HK-2 (cell line): ENCODE measurements around the gene MTF2.
"Not testable (repeated sequence)": the region's sequence is repeated elsewhere in the genome, so short reads cannot be mapped to it uniquely, and the experiment has no call there.

Experiments
- DNase-seq: peaks from one replicate; pipeline ENCODE4 v3.0.0-alpha.2; 2018; ENCODE audit not compliant: unreplicated experiment

MTF2 gene

DNA sequence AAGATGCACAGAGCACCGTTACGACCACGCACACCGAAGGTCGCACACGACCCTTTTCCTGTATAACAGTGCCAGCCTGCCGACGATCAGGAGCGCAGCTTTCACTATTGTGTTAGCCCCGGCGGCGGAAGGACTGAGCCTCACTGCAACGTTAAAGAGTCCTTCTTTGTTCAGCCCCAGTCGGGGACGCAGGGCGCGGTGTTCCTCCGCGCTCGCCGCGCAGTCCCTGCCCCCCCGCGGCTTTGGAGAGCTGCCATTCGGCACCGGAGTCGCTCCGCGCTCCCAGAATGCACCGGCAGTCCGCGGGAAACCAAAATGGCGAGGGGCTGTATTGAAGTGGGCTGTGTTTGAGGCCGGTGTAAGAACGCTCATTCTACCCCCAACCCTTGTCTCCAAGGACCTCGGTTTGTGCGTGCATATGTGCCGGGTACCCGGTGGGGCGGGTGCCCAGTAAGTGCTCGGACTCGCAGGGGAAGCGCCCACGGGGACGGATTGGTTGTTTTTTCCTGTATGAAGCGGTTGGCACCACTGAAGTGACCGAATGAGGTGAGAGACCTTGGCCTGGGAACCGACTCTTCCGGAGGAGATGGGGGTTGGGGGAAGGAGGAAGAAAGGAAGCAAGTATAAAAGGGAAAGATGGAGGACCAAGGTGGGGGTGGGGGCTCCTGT lies at the start of gene MTF2:
TSS of gene MTF2 (plus strand) at position 298 of the 669 bp plus-strand sequence. CDS start at position 542, 244 bp downstream.
- peak; percentile 95 for DNase-seq

- DNase-seq: no peak
Observed at GRCh38 chr1:93029317-93029716, 49.8 kb upstream of the MTF2 start.

GRCh38 chr1:93030191-93030590 lies 48.9 kb upstream of the MTF2 start:
- DNase-seq: not testable (repeated sequence)

DNA sequence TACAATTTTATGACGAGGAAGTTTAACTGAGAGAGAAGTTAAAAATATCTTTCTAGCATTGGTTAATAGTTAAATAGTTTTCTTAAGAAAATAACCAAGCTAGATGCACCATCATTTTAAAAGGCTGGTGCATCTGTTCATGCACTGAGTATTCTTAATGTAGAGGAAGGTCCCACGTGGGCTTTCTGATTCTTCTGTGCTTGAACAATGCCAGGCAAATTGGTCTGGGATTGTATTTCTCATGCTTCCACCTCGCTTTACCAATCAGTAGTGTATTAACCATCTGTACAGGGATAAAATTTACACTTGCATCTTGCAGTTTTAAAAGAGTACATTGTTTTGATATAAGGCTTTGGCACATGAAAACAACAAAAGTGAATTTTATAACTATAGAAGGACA lies 47.4 kb upstream of the MTF2 start:
- DNase-seq: no peak

- no peak for DNase-seq
Observed at GRCh38 chr1:93033029-93033428, 46.1 kb upstream of the MTF2 start.

DNA sequence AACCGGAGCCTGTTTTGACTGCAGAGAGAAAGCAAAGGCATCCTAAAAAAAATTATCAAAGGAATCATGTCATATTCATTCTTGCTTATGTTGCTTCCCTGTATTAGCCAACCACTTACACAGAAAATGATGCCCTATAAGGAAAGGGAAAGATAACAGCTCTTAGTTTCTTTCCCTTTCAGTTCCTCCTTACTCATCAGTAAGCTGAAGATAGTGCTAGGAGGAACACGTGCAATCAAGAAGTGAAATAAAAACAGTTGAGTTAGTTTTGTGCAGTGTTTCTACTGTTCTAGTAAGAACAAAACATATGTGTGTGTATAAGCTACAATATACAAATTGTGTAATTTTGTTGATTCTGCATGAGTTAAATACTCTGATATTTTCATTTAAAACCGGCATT lies 45.3 kb upstream of the MTF2 start:
- DNase-seq: no peak

- no peak for DNase-seq
Observed at GRCh38 chr1:93034397-93034796, 44.7 kb upstream of the MTF2 start.

DNA sequence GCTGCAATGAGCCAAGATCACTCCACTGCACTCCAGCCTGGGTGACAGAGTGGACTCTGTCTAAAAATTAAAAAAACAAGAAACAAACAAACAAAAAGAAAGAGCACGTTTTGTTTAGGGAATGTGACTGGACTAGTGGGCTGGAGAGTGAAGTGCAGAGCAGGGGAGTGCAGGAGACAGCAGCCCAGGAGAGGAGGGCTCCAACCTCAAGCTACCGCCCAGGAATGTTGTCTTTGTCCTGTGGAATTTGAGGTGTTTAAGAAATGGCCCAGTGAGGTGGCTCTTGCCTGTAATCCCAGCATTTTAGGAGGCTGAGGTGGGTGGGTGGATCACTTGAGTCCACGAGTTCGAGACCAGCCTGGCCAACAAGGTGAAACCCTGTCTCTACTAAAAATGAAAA lies 42.4 kb upstream of the MTF2 start:
- no peak for DNase-seq

- DNase-seq: no peak
Observed at GRCh38 chr1:93042187-93043056, 36.7 kb upstream of the MTF2 start.

DNA sequence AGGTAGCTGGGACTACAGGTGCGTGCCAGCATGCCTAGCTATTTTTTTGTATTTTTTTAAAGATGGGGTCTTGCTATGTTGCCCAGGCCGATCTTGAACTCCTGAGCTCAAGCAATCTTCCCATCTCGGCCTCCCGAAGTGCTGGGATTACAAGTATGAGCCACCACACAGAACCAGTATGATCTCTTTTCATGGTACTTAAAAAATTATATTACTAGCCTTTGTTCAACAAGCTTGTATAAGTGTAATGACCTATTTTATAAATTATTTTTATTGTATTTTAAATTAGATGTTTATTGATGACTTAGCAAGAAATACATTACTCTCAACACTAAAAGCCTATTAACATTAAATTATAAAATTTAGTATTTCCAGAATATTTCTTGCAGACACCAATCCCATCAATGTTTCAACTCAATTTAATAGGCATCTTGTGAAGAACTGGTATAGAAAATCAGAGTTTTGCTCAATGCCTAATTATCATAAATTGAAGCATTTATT lies 36.0 kb upstream of the MTF2 start:
- DNase-seq: no peak

DNA sequence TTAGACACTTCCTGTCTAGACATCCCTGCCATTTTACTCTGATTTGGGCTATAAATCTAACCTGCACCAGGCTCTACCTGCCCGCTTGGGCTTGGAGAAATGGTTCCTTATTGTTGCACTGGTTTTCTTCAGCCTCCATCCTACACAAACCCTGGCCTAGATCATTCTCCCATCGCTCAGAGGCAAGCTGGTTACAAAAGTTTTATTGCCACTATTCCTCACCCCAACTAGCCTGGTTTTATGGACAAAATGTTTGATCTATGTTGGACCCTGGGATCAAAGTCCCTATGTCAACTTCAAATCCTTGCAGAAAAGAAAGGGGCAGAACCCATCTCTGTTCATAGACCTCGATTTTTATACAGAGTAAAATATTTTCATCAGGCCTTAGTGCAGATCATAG lies 31.5 kb upstream of the MTF2 start:
- no peak for DNase-seq

DNA sequence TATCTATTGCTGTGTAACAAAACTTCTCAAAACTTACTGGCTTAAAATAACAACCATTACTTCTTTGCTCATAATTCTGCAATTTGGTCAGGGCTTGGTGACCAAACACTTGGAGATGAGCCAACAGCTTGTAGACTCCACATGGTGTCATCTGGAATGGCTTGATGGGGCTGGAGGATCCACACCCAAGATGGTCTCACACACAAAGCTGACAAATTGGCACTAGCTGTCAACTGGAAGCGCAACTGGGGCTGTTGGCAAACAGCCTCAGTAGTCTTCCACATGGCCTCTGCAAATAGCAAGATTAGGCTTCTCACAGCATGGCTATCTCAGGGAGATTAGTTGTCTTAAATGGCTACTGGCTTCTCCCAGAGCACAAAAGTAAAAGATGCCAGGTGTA lies 27.1 kb upstream of the MTF2 start:
- DNase-seq: no peak

GRCh38 chr1:93056214-93056613 lies 22.9 kb upstream of the MTF2 start:
- DNase-seq: no peak

DNA sequence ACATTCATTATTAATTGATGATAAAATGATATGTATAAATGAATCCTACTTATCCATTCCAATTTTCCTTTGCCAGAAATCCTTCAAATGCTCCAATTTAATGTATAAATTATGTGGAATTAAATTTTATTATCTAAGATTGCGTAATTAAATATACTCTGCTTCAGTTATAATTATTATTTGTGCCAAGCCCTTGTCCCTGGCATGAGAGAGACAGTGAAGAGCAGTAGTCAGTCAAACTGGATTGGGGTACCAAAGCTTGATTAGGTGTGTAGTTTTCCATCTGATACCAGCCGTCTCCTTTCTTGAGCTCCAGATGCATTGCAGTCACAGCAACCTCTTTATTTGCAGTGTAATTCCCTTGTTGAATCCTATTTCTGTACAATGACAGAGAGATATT lies 22.4 kb upstream of the MTF2 start:
- DNase-seq: no peak

GRCh38 chr1:93061895-93062792 lies 16.9 kb upstream of the MTF2 start:
- no peak for DNase-seq

DNA sequence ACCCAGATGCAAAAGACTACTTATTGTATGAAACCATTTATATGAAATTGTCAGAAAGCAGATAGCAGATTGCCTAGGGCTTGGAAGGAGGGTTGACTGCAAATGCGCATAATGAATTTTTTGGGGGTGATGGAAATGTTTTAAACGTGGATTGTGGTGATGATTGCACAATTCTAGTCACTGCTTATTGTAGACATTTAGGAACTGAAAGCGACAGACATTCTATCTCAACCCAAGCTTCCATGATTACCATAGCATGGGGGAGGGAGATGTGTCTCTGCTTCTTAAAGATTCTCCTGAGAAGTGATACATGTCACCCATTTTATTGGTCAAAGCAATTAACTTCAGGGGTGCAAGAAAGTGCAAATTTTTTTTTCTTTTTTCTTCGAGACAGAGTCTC lies 2.8 kb upstream of the MTF2 start:
- no peak for DNase-seq

DNA sequence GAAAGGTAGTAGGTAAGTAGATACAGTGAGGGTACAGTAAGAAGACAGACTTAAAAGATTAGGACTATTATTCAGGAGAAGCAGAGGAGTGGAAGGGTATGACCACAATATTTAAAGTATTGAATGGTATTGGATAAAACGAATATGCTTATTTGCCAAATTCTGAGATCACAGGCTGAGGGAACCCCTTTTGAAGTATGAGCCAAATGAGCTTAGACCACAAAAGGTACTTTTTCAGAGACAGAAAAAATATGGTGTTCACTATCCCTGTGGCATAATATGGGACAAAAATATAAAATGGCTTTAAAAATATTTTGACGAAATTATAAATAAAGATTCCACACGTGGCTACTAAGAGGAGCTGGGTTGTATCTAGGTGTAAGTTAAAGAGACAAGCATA lies 880 bp upstream of the MTF2 start:
- DNase-seq: no peak

GRCh38 chr1:93078638-93078985 lies 471 bp upstream of the MTF2 start:
- DNase-seq: no peak

- DNase-seq: peak; percentile 44
Observed at GRCh38 chr1:93079685-93080141, 630 bp downstream of the MTF2 start.

GRCh38 chr1:93080179-93080823 lies 1.2 kb downstream of the MTF2 start:
- no peak for DNase-seq

DNA sequence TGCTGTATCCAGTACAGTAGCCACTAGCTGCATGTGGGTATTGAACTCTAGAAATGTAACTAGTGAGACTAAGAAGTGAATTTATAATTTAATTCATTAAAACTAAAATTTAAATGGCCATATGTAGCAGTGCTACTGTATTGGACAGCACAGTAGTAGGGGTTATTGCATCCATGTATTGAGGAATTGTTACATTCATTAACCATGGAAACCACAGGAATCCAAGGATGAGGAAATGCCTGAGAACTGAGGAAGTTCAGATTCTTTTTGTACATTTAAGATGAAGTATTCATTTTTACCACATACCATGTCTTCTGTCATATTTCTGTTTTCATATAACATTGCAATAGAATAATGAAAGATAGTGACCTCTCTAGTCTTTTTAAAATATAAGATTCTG lies 2.6 kb downstream of the MTF2 start:
- no peak for DNase-seq

GRCh38 chr1:93082313-93082712 lies 3.2 kb downstream of the MTF2 start:
- DNase-seq: no peak
